ENCODE measurements around the gene NDUFC2. TPM values are rescaled to one million over a fixed set of nuclear protein-coding genes. Genes with fewer than 3 reads are reported as not detected.

The NDUFC2 gene
- total and polyA plus RNA-seq, 2 of the 13 experiments (the other 11 are each of a cell fraction or from before 2014, with no cell fraction given), result 256 to 363 TPM

- peak; percentile 46; the same call in 1 of the 2 replicates for TF ChIP-seq IKZF5 (CRISPR knock-in tag; IDR thresholded peaks at IDR 0.05)
- 0 out of 2 replicates have a peak, but pooled peaks have one; percentile 19 for TF ChIP-seq THRA (CRISPR knock-in tag; IDR thresholded peaks at IDR 0.05; ENCODE audit: borderline replicate concordance)
- 0 out of 2 replicates have a peak, but pooled peaks have one; percentile 58 for TF ChIP-seq ZNF878 (CRISPR knock-in tag; IDR thresholded peaks at IDR 0.05)
- TF ChIP-seq CEBPG (CRISPR knock-in tag; IDR thresholded peaks at IDR 0.05), result peak; percentile 94
- peak in 1 of 2 experiments; percentile 60; a peak in 1 of 4 replicates for TF ChIP-seq EP300 (IDR thresholded peaks at IDR 0.05; ENCODE audit: low read depth in 2 of 2, low read length in 2 of 2)
- TF ChIP-seq EP300 (CRISPR knock-in tag; IDR thresholded peaks at IDR 0.05; ENCODE audit: borderline replicate concordance), result peak; percentile 58; the same call in 1 of the 2 replicates
- peak; percentile 79 for TF ChIP-seq NCOA2 (CRISPR knock-in tag; IDR thresholded peaks at IDR 0.05)
- no peak for TF ChIP-seq ZNF780A (CRISPR knock-in tag; IDR thresholded peaks at IDR 0.05)
- peak; percentile 92 for TF ChIP-seq PATZ1 (CRISPR knock-in tag; IDR thresholded peaks at IDR 0.05)
- TF ChIP-seq DRAP1 (CRISPR knock-in tag; IDR thresholded peaks at IDR 0.05), result peak; percentile 67; the same call in 1 of the 2 replicates
- no peak for TF ChIP-seq MTF1 (CRISPR knock-in tag; IDR thresholded peaks at IDR 0.05)
- 0 out of 2 replicates have a peak, but pooled peaks have one; percentile 45 for TF ChIP-seq RBFOX2 (IDR thresholded peaks at IDR 0.05; ENCODE audit: low read depth, low read length)
- TF ChIP-seq POLR2A (IDR thresholded peaks at IDR 0.05; ENCODE audit: insufficient read depth in 1 of 2, low read depth in 2 of 2, low read length in 2 of 2), result peak in 1 of 2 experiments; percentile 68; a peak in 2 of 4 replicates
- TF ChIP-seq FOXA1 (IDR thresholded peaks at IDR 0.05), result no peak
- TF ChIP-seq FOXA1 (CRISPR knock-in tag; IDR thresholded peaks at IDR 0.05), result 0 out of 2 replicates have a peak, but pooled peaks have one; percentile 20
- TF ChIP-seq NR3C1 (CRISPR knock-in tag; IDR thresholded peaks at IDR 0.05), result no peak
- TF ChIP-seq SMYD3 (CRISPR knock-in tag; IDR thresholded peaks at IDR 0.05), result no peak
- TF ChIP-seq MED1 (CRISPR knock-in tag; IDR thresholded peaks at IDR 0.05), result peak; percentile 46
- peak; percentile 28 for TF ChIP-seq TEAD3 (CRISPR knock-in tag; optimal IDR thresholded peaks at IDR 0.05; ENCODE audit: borderline replicate concordance)
- TF ChIP-seq THYN1 (CRISPR knock-in tag; IDR thresholded peaks at IDR 0.05; ENCODE audit: borderline replicate concordance, low read depth), result no peak
- peak; percentile 4; the same call in 1 of the 2 replicates for TF ChIP-seq YEATS2 (CRISPR knock-in tag; IDR thresholded peaks at IDR 0.05; ENCODE audit: borderline replicate concordance)
- no peak for TF ChIP-seq YEATS4 (CRISPR knock-in tag; IDR thresholded peaks at IDR 0.05; ENCODE audit: borderline replicate concordance)
- TF ChIP-seq ZNF234 (CRISPR knock-in tag; conservative IDR thresholded peaks at IDR 0.05), result no peak
- no peak for TF ChIP-seq SNRNP70 (IDR thresholded peaks at IDR 0.05; ENCODE audit: low read depth, low read length)
- TF ChIP-seq ZBTB26 (CRISPR knock-in tag; IDR thresholded peaks at IDR 0.05; ENCODE audit: borderline replicate concordance), result 0 out of 2 replicates have a peak, but pooled peaks have one; percentile 22
Measured at GRCh38 chr11:78050964-78051831, 28.5 kb downstream of the NDUFC2 start (continued).
